Ureter (tissue), 1 donor: ENCODE results near the gene PCOLCE2. TPM values are rescaled to one million over a fixed set of nuclear protein-coding genes. Genes with fewer than 3 reads are reported as not detected.

Experiments
- DNase-seq: peaks from one replicate; pipeline ENCODE4 v3.0.0-alpha.2; 2020; ENCODE audit warnings: low spot score
- total RNA-seq: library from RNA; stranded (reverse); gene quantifications from one replicate; pipeline ENCODE4 v1.2.4, GENCODE V29; 2023
- donor health status: DM: yes; HTN: yes; CAD: no.

Gene PCOLCE2
- total RNA-seq, 1 donor from 2014 or later: 14.3 TPM

GRCh38 chr3:142809259-142809658 is 79.6 kb downstream of the PCOLCE2 start:
- DNase-seq: no peak

- DNase-seq: no peak
Observed at GRCh38 chr3:142808103-142808917, 80.6 kb downstream of the PCOLCE2 start.

- DNase-seq: no peak
Observed at GRCh38 chr3:142802891-142803290, 86.0 kb downstream of the PCOLCE2 start.

- DNase-seq: no peak
Observed at GRCh38 chr3:142801746-142802145, 87.1 kb downstream of the PCOLCE2 start.

GRCh38 chr3:142796823-142797222 is 92.1 kb downstream of the PCOLCE2 start:
- no peak for DNase-seq

- DNase-seq: no peak
Observed at GRCh38 chr3:142795332-142795731, 93.6 kb downstream of the PCOLCE2 start.

GRCh38 chr3:142794508-142794907 is 94.4 kb downstream of the PCOLCE2 start:
- no peak for DNase-seq

- DNase-seq: no peak
Observed at GRCh38 chr3:142787719-142788118, 101.2 kb downstream of the PCOLCE2 start.

- DNase-seq: no peak
Observed at GRCh38 chr3:142785996-142786395, 102.9 kb downstream of the PCOLCE2 start.

- DNase-seq: no peak
Observed at GRCh38 chr3:142784228-142784627, 104.7 kb downstream of the PCOLCE2 start.

- no peak for DNase-seq
Observed at GRCh38 chr3:142782616-142783015, 106.3 kb downstream of the PCOLCE2 start.

GRCh38 chr3:142779591-142779990 is 109.3 kb downstream of the PCOLCE2 start:
- no peak for DNase-seq

- no peak for DNase-seq
Observed at GRCh38 chr3:142778541-142778940, 110.3 kb downstream of the PCOLCE2 start.

- no peak for DNase-seq
Observed at GRCh38 chr3:142777927-142778326, 111.0 kb downstream of the PCOLCE2 start.

- DNase-seq: no peak
Observed at GRCh38 chr3:142768338-142768737, 120.5 kb downstream of the PCOLCE2 start.

Other genes starting within 250 kb of the PCOLCE2 start
- 22.5 TPM for gene TRPC1, start 165.0 kb downstream of the PCOLCE2 start, total RNA-seq
- gene PAQR9, start 74.6 kb upstream of the PCOLCE2 start, total RNA-seq: not detected
- gene U2SURP, start 112.5 kb upstream of the PCOLCE2 start, total RNA-seq: 125 TPM
- gene CHST2, start 230.7 kb upstream of the PCOLCE2 start, total RNA-seq: 8.1 TPM